OCI-LY3 (cell line): ENCODE data around the gene PRUNE2.

ENCODE experiments used
- CTCF ChIP-seq: fragments of 200-600, 300-600 bp; sonication (generic); IDR thresholded peaks from 2 replicates; pipeline ENCODE4 v1.5.1; 2014; ENCODE audit warnings: antibody characterized with exemption, low read length, low read depth
- EZH2phosphoT487 ChIP-seq: fragments of 200-600 bp; shearing (Covaris generic); IDR thresholded peaks from 2 replicates; pipeline ENCODE4 v1.6.1; 2018; ENCODE audit warnings: antibody characterized with exemption, mixed run types, low read depth

- TF ChIP-seq CTCF: no peak
- no peak for TF ChIP-seq EZH2phosphoT487
Observed at GRCh38 chr9:76926846-76927245, 20.9 kb upstream of the PRUNE2 start.
